CD14-positive monocyte (primary cell): ENCODE results near the gene CMSS1. TPM values are rescaled to one million over a fixed set of nuclear protein-coding genes. Genes with fewer than 3 reads are reported as not detected.

Source experiments
- DNase-seq, 3 donors: peaks; one replicate each; pipeline ENCODE4 v3.0.0-alpha.2; 2011 to 2022
- H2AFZ ChIP-seq: 2 replicates; pipeline ENCODE4 v1.6.0; 2012; ENCODE audit warnings: mild to moderate bottlenecking, low read depth, low read length, inconsistent platforms; ENCODE audit not compliant: insufficient read depth, poor library complexity, severe bottlenecking
- H3K27ac ChIP-seq, 2 donors: 1 replicate in 1 of 2; 2 replicates in 1 of 2; pipeline ENCODE4 v1.5.1; 2012 to 2013; ENCODE audit warnings: low read length in 2 of 2, control low read depth in 1 of 2, inconsistent platforms in 1 of 2, low read depth in 1 of 2, mild to moderate bottlenecking in 1 of 2
- H3K27me3 ChIP-seq, 2 donors: one replicate each; pipeline versions ENCODE4 v1.6.0 to v1.6.1; 2011 to 2013; ENCODE audit warnings: low read length in 2 of 2; ENCODE audit not compliant: control insufficient read depth in 2 of 2, insufficient read depth in 2 of 2
- H3K36me3 ChIP-seq, 2 donors: replicated peaks in 1 of 2; 1 replicate in 1 of 2; 2 replicates in 1 of 2; pipeline versions ENCODE4 v1.5.1 to v1.6.1; 2012 to 2013; ENCODE audit warnings: low read length in 2 of 2, control low read depth in 1 of 2, inconsistent platforms in 1 of 2, mild to moderate bottlenecking in 1 of 2; ENCODE audit not compliant: insufficient read depth in 2 of 2, control insufficient read depth in 1 of 2
- H3K4me1 ChIP-seq, 2 donors: 1 replicate in 1 of 2; 2 replicates in 1 of 2; pipeline versions ENCODE4 v1.5.1 to v1.6.1; 2012 to 2013; ENCODE audit warnings: low read length in 2 of 2, control low read depth in 1 of 2, inconsistent platforms in 1 of 2, mild to moderate bottlenecking in 1 of 2, moderate library complexity in 1 of 2; ENCODE audit not compliant: insufficient read depth in 2 of 2, control insufficient read depth in 1 of 2
- H3K4me2 ChIP-seq: replicated peaks from 2 replicates; pipeline ENCODE3; 2012; ENCODE audit warnings: low read length, moderate library complexity, mild to moderate bottlenecking; ENCODE audit not compliant: poor library complexity, severe bottlenecking; ENCODE audit errors: extremely low read depth
- H3K4me3 ChIP-seq, 3 experiments: fragments of 200-600 bp in 1 of 3; sonication (generic) in 1 of 3; replicated peaks in 1 of 3; 1 replicate in 2 of 3; 2 replicates in 1 of 3; pipeline ENCODE4 v1.5.1; 2011 to 2013; ENCODE audit warnings: low read length in 3 of 3, mild to moderate bottlenecking in 3 of 3, control low read depth in 2 of 3, low read depth in 2 of 3, inconsistent platforms in 1 of 3, moderate library complexity in 1 of 3
- H3K79me2 ChIP-seq: 2 replicates; pipeline ENCODE4 v1.6.0; 2012; ENCODE audit warnings: mild to moderate bottlenecking, control low read depth, inconsistent platforms, low read length, moderate library complexity; ENCODE audit not compliant: insufficient read depth
- H3K9ac ChIP-seq: 2 replicates; pipeline ENCODE4 v1.6.0; 2017; ENCODE audit warnings: low read length, mild to moderate bottlenecking; ENCODE audit not compliant: insufficient read depth, poor library complexity, severe bottlenecking
- H3K9me3 ChIP-seq, 2 donors: replicated peaks in 1 of 2; 1 replicate in 1 of 2; 2 replicates in 1 of 2; pipeline versions ENCODE4 v1.5.1 to v1.6.1; 2012 to 2013; ENCODE audit warnings: low read length in 2 of 2, control low read depth in 1 of 2; ENCODE audit not compliant: control insufficient read depth in 1 of 2, insufficient read depth in 1 of 2
- H4K20me1 ChIP-seq: 2 replicates; pipeline ENCODE4 v1.6.0; 2012; ENCODE audit warnings: mild to moderate bottlenecking, low read length, control low read depth, moderate library complexity; ENCODE audit not compliant: insufficient read depth
- H3K27ac Mint-ChIP-seq, 7 donors: one replicate each; pipeline ENCODE4 v1.8.0; 2020; ENCODE audit warnings: mild to moderate bottlenecking in 7 of 7, mixed read lengths in 7 of 7, moderate library complexity in 6 of 7, inconsistent platforms in 2 of 7
- H3K27me3 Mint-ChIP-seq, 3 donors: one replicate each; pipeline ENCODE4 v1.8.0; 2021 to 2022; ENCODE audit warnings: low read depth in 3 of 3, mild to moderate bottlenecking in 3 of 3, mixed read lengths in 3 of 3, moderate library complexity in 3 of 3, inconsistent platforms in 1 of 3
- H3K36me3 Mint-ChIP-seq, 2 donors: one replicate each; pipeline ENCODE4 v1.8.0; 2020; ENCODE audit warnings: mixed read lengths in 2 of 2, inconsistent platforms in 1 of 2, mild to moderate bottlenecking in 1 of 2
- H3K4me1 Mint-ChIP-seq: one replicate; pipeline ENCODE4 v1.8.0; 2020; ENCODE audit warnings: mild to moderate bottlenecking, mixed read lengths
- H3K4me3 Mint-ChIP-seq, 2 donors: one replicate each; pipeline ENCODE4 v1.8.0; 2020; ENCODE audit warnings: mild to moderate bottlenecking in 2 of 2, mixed read lengths in 2 of 2, moderate library complexity in 1 of 2
- H3K9me3 Mint-ChIP-seq, 7 donors: one replicate each; pipeline ENCODE4 v1.8.0; 2020 to 2022; ENCODE audit warnings: mixed read lengths in 7 of 7, mild to moderate bottlenecking in 6 of 7, moderate library complexity in 6 of 7, inconsistent platforms in 2 of 7
- CTCF ChIP-seq: fragments of 200-600 bp; IDR thresholded peaks from one replicate; pipeline ENCODE4 v1.8.0; 2022; ENCODE audit warnings: antibody characterized with exemption, mild to moderate bottlenecking
- WGBS: methylation state at CpG from one replicate; pipeline ENCODE4 v1.1.5; 2013; ENCODE audit warnings: missing lambda C conversion rate; ENCODE audit not compliant: insufficient coverage; 5-methylcytosine and 5-hydroxymethylcytosine counted together
- intact Hi-C, 2 donors: fragments of 100-400 bp; cut with micrococcal nuclease; formaldehyde crosslinking; loops; one replicate each; pipeline versions ENCODE4 v1.15.0 to v1.15.1; 2023
- polyA plus RNA-seq, 3 donors: library from polyadenylated mRNA; depleted of rRNA in 1 of 3; unstranded in 2 of 3; stranded (reverse) in 1 of 3; fragments of 300-500 nt in 2 of 3; fragments of >200 nt in 1 of 3; fragmentation: Illumina TruSeq in 2 of 3; gene quantifications; 1 replicate in 2 of 3; 2 replicates in 1 of 3; pipeline ENCODE4 v1.2.3, GENCODE V29; 2012 to 2021

Gene CMSS1
- polyA plus RNA-seq, 3 donors: 1.1 to 3.6 (median 2.2) TPM

GRCh38 chr3:100197876-100198275, 380.2 kb downstream of the CMSS1 start:
- Histone ChIP-seq H3K79me2 (no peaks in the 10 kb centered on the region), H2AFZ (no peak overlapping the region), H3K27me3 (no peaks in the 10 kb centered on the region), H4K20me1 (no peaks in the 10 kb centered on the region), H3K9me3 (peaks cover 0 to 17% of the 10 kb centered on the region in 2 donors), H3K36me3 (no peaks in the 10 kb centered on the region), H3K4me3 (no peak overlapping the region), H3K27ac (no peak overlapping the region), H3K4me2 (no peak overlapping the region), H3K9ac (no peak overlapping the region), H3K4me1 (no peaks in the 10 kb centered on the region)
- no peak for DNase-seq
- H3K9me3 Mint-ChIP-seq: peaks cover 2 to 17% (median 8%) of the 10 kb centered on the region in 7 donors
- no peak for TF ChIP-seq CTCF
- 98% methylated on average over 8 of the region's 8 CpGs for WGBS
- H3K36me3 Mint-ChIP-seq: no peaks in the 10 kb centered on the region
- H3K4me3 Mint-ChIP-seq: no peak overlapping the region
- H3K4me1 Mint-ChIP-seq: no peaks in the 10 kb centered on the region
- H3K27me3 Mint-ChIP-seq: peaks cover 0 to 2% (median 2%) of the 10 kb centered on the region in 3 donors
- intact Hi-C loops: no loop called here
- H3K27ac Mint-ChIP-seq: no peak overlapping the region

- no peak overlapping the region for H3K4me2 ChIP-seq
- Mint-ChIP-seq H3K4me1 (no peaks in the 10 kb centered on the region), H3K27ac (no peak overlapping the region), H3K36me3 (no peaks in the 10 kb centered on the region), H3K4me3 (no peak overlapping the region), H3K27me3 (peaks cover 0 to 2% (median 2%) of the 10 kb centered on the region in 3 donors), H3K9me3 (peaks cover 2 to 17% (median 8%) of the 10 kb centered on the region in 7 donors)
- no peak overlapping the region for H3K4me3 ChIP-seq
- no peak for DNase-seq
- intact Hi-C loops: no loop called here
- no peaks in the 10 kb centered on the region for H3K36me3 ChIP-seq
- no peak overlapping the region for H3K9ac ChIP-seq
- H3K9me3 ChIP-seq: peaks cover 0 to 17% of the 10 kb centered on the region in 2 donors
- H3K4me1 ChIP-seq: no peaks in the 10 kb centered on the region
- TF ChIP-seq CTCF: no peak
- 100% methylated on average over 5 of the region's 6 CpGs for WGBS
- no peak overlapping the region for H3K27ac ChIP-seq
- H4K20me1 ChIP-seq: no peaks in the 10 kb centered on the region
- no peak overlapping the region for H2AFZ ChIP-seq
- H3K79me2 ChIP-seq: no peaks in the 10 kb centered on the region
- no peaks in the 10 kb centered on the region for H3K27me3 ChIP-seq
These were observed 381.1 kb downstream of the CMSS1 start for GRCh38 chr3:100198579-100199269.
